H1 (cell line): ENCODE results near the gene DNAJB14.

Experiments used
- CTCF ChIP-seq, 3 experiments: IDR thresholded peaks; 1 replicate in 2 of 3; 2 replicates in 1 of 3; pipeline versions ENCODE4 v1.5.1 to v1.6.1; 2011; ENCODE audit warnings: low read length in 3 of 3, mild to moderate bottlenecking in 3 of 3, inconsistent platforms in 2 of 3, low read depth in 1 of 3, moderate library complexity in 1 of 3; ENCODE audit not compliant: insufficient read depth in 1 of 3; ENCODE audit errors: control extremely low read depth in 1 of 3
- POLR2AphosphoS5 ChIP-seq: IDR thresholded peaks from 2 replicates; pipeline ENCODE4 v1.6.1; 2011; ENCODE audit warnings: low read depth, low read length
- TBP ChIP-seq: IDR thresholded peaks from 2 replicates; pipeline ENCODE4 v1.6.1; 2011; ENCODE audit warnings: low read depth, low read length, improper control_type of control experiment

GRCh38 chr4:99846891-99847290, 99.5 kb downstream of the DNAJB14 start:
- TF ChIP-seq POLR2AphosphoS5 (no peak), TBP (no peak), CTCF (IDR thresholded peaks at IDR 0.05; ENCODE audit: control extremely low read depth in 1 of 3, insufficient read depth in 1 of 3, low read depth in 1 of 3, low read length in 3 of 3) (no peak)
